ENCODE measurements around the gene KCNC3. TPM values are rescaled to one million over a fixed set of nuclear protein-coding genes. Genes with fewer than 3 reads are reported as not detected.

The KCNC3 gene
- total and polyA plus RNA-seq, 2 experiments from 2014 or later = 1.3 to 3.4 TPM

GRCh38 chr19:50285833-50286232 lies 43.3 kb downstream of the KCNC3 start:
- Histone ChIP-seq H3F3A (replicated peaks; ENCODE audit: low read depth) (no peaks in the 10 kb centered on the region), H3K27ac (ENCODE audit: low read depth) (no peak overlapping the region), H3K36me3 (ENCODE audit: insufficient read depth) (peaks cover 8% of the 10 kb centered on the region), H3K4me2 (no peak overlapping the region), H3K27me3 (ENCODE audit: insufficient read depth) (no peaks in the 10 kb centered on the region), H3K79me2 (replicated peaks; ENCODE audit: insufficient read depth) (no peaks in the 10 kb centered on the region), H3K9me2 (ENCODE audit: insufficient read depth) (no peaks in the 10 kb centered on the region), H2AFZ (no peak overlapping the region), H3K4me1 (ENCODE audit: insufficient read depth) (no peaks in the 10 kb centered on the region), H4K20me1 (replicated peaks; ENCODE audit: insufficient read depth) (no peaks in the 10 kb centered on the region), H3K4me3 (no peak overlapping the region)
- no peak for TF ChIP-seq POLR2AphosphoS5 (IDR thresholded peaks at IDR 0.05; ENCODE audit: low read depth)
- no peak for TF ChIP-seq STAT1 (IDR thresholded peaks at IDR 0.05; ENCODE audit: unreplicated experiment)
- TF ChIP-seq CREB1 (CRISPR knock-in tag; IDR thresholded peaks at IDR 0.05; ENCODE audit: low read depth) = no peak
- no peak for TF ChIP-seq ZNF331 (CRISPR knock-in tag; IDR thresholded peaks at IDR 0.05; ENCODE audit: low read depth)
- no peak for TF ChIP-seq JUNB (IDR thresholded peaks at IDR 0.05; ENCODE audit: unreplicated experiment)
- TF ChIP-seq NANOG (IDR thresholded peaks at IDR 0.05; ENCODE audit: borderline replicate concordance) = no peak
- no peak for TF ChIP-seq CTCF (conservative IDR thresholded peaks at IDR 0.05; ENCODE audit: low read depth in 2 of 2)
- no peak for TF ChIP-seq EZH2phosphoT487 (IDR thresholded peaks at IDR 0.05; ENCODE audit: unreplicated experiment)
- TF ChIP-seq ZNF114 (CRISPR knock-in tag; IDR thresholded peaks at IDR 0.05) = no peak
- TF ChIP-seq ZNF462 (CRISPR knock-in tag; IDR thresholded peaks at IDR 0.05) = no peak
- no peak for TF ChIP-seq ETS1 (IDR thresholded peaks at IDR 0.05)
- no peak for TF ChIP-seq REST (IDR thresholded peaks at IDR 0.05; ENCODE audit: unreplicated experiment)
- TF ChIP-seq EZH2 (IDR thresholded peaks at IDR 0.05; ENCODE audit: low read depth, unreplicated experiment) = no peak
- Mint-ChIP-seq H3K9me3 (peaks cover 95% of the 10 kb centered on the region), H3K36me3 (ENCODE audit: low read depth) (peaks cover 44% of the 10 kb centered on the region), H3K4me3 (no peak overlapping the region), H3K27me3 (ENCODE audit: insufficient read depth, low read depth, poor library complexity) (peaks cover 14% of the 10 kb centered on the region), H3K4me1 (no peaks in the 10 kb centered on the region), H3K27ac (no peak overlapping the region)
- ATAC-seq = no peak
- no peak for DNase-seq (ENCODE audit: low spot score)
